T47D (cell line): Measurements from ENCODE around the gene IGF2R.
"Not testable (repeated sequence)": the region's sequence is repeated elsewhere in the genome, so short reads cannot be mapped to it uniquely, and the experiment has no call there.

Source experiments
- DNase-seq, 2 experiments: peaks; one replicate each; pipeline versions ENCODE4 v3.0.0 to v3.0.0-alpha.2; 2011 to 2012; ENCODE audit warnings: low read depth in 1 of 2, low spot score in 1 of 2
- JUND ChIP-seq: IDR thresholded peaks from 2 replicates; pipeline ENCODE4 v1.6.1; 2012; ENCODE audit warnings: low read depth
- in situ Hi-C: cut with HindIII; loops from 2 replicates; pipeline ENCODE4 v1.10.0; 2016; ENCODE audit warnings: low sequenced_read_pairs, low pct_unique_long_range_greater_than_20kb

Gene IGF2R

DNA sequence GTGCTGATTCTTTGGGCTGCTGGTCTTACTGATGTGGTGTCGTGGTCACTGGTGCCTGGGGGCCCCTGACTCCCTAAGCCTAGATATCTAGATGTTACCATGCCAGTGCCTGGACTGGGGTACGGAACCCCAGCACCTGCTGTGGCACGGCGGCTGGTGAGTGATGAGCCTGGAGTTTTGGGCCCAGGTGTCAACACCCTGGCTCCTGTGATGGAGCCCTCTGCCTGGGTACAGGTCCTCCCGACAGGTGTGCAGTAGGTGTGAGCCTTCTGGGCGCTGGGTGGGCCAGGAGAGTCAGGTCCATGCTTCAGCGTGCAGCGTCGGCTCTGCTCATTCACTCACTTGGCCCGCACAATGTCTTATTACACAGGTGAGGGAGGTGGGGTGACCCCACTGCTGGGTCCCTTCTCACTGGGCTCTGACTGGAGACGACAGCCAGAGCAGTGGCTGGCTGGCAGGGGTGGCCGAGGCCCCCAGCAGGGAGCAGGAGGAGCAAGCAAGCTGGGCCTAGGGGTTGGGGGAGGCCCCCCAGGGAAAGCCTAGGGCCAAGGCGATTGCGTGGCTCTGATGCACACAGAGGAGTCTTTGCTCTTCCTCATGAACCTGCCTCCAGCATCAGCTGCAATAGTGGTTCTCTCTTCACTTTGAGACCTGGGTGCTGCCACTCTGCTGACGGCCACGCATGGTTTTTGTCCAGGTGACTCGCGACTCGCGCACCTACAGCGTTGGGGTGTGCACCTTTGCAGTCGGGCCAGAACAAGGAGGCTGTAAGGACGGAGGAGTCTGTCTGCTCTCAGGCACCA is 110.2 kb downstream of the IGF2R start:
- no peak for DNase-seq
- TF ChIP-seq JUND: no peak
- in situ Hi-C loops: no loop called here

DNA sequence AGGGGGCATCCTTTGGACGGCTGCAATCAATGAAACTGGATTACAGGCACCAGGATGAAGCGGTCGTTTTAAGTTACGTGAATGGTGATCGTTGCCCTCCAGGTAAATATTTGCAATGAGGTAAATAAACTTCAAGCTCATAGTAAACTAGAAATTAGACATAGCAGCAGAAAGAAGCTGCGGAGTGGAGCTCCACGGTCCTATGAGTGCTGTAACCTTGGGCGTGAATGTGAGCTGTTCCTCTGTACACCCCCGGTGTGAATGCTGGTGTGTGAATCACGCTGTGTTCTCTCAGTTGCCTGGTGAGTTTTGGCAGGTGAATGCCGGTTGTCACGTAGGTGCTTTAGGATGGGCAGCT is 110.8 kb downstream of the IGF2R start:
- no peak for TF ChIP-seq JUND
- in situ Hi-C loops: no loop called here
- no peak for DNase-seq

DNA sequence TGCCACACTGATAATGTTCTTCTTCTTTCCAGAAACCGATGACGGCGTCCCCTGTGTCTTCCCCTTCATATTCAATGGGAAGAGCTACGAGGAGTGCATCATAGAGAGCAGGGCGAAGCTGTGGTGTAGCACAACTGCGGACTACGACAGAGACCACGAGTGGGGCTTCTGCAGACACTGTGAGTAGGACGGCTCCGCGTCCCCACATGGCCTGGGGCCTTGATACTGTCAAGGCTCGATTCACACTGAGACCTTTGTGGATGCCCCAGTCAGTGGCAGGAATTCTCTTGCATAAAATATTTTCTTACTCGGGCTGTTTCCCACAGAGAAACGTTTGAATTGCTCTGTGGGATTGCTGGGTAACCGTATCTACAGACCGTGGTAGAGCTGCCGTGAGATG is 111.2 kb downstream of the IGF2R start:
- no peak for TF ChIP-seq JUND
- in situ Hi-C loops: no loop called here
- DNase-seq: no peak

DNA sequence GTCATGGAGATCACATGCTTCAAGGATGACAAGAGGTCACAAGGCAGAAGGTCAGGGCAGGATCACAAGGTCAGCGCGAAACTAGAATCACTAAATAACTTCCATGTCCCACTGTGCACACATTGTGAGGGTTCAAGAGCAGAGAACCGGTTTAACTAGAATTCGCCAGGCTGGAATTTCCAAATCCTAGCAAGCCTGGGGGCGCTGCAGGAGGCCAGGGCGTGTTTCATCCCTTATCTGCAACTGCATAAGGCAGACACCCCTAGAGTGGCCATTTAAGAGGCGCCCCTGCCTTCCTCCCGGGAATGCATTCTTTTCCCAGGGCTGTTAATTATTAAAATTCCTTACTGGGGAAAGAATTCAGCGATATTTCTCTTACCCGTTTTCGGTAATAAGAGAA is 112.5 kb downstream of the IGF2R start:
- peak in 1 of 2 experiments; percentile 10 for DNase-seq
- TF ChIP-seq JUND: no peak
- in situ Hi-C loops: no loop called here

DNA sequence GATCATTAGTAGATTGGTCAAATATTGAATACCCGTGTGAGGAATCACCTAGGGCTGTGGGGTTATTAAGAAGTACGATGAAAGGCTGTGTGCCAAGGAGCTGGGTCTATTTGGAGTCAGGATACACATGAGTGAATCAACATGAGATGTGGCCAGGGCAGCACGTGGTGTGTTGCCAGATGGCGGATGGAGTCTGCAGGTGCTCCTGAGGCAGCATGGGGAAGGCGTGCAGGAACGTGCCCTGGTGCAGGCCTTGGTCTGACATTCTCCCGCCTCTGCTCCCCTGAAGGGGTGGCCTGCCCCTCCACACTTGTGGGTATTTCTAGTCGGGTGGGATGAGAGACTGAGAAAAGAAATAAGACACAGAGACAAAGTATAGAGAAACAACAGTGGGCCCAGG is 113.7 kb downstream of the IGF2R start:
- in situ Hi-C loops: no loop called here
- no peak for TF ChIP-seq JUND
- no peak for DNase-seq

GRCh38 chr6:160084198-160084776 is 115.4 kb downstream of the IGF2R start:
- no peak for TF ChIP-seq JUND
- in situ Hi-C loops: no loop called here
- no peak for DNase-seq

- in situ Hi-C loops: no loop called here
- DNase-seq: no peak
- no peak for TF ChIP-seq JUND
Observed at GRCh38 chr6:160085226-160085625, 116.3 kb downstream of the IGF2R start.

DNA sequence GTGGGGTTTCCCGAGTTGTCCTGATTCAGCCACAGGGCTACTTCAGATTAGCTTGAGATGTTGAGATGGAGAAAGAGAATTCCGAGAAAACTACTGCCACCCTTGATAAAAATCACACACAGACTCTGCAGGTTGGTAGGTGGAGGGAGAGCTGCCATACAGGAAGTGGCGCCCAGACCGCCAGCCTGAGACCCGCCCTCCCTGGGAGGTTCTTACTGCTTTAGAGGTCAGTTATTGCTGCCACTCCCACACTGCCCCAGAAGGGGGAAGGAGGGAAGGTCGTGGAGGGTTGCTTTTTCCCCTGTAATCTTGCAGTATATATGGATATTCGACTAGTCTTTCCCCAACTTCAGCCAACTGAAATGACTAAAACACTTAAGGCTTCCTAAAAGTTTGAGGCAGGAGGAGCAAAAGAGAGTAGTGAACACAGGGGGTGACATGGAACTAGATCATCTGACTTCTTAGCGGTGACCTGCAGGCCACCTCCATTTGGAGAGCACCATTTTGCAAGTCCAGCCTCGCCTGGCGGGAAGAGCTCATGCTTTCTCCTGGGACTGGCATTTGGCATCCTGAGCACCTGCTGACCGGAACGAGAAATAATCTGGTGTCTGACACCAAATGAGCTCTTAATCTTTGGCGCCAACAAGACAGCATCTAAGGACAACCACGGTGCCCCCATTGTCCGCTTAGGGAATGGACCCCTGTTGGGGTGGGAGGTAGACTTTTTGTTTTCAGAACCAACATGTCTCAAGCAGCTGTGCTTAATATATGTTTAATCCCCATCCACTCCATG is 117.0 kb downstream of the IGF2R start:
- no peak for TF ChIP-seq JUND
- in situ Hi-C loops: no loop called here
- DNase-seq: no peak

- no peak for TF ChIP-seq JUND
- no peak for DNase-seq
- in situ Hi-C loops: no loop called here
Observed at GRCh38 chr6:160086754-160087153, 117.9 kb downstream of the IGF2R start.

DNA sequence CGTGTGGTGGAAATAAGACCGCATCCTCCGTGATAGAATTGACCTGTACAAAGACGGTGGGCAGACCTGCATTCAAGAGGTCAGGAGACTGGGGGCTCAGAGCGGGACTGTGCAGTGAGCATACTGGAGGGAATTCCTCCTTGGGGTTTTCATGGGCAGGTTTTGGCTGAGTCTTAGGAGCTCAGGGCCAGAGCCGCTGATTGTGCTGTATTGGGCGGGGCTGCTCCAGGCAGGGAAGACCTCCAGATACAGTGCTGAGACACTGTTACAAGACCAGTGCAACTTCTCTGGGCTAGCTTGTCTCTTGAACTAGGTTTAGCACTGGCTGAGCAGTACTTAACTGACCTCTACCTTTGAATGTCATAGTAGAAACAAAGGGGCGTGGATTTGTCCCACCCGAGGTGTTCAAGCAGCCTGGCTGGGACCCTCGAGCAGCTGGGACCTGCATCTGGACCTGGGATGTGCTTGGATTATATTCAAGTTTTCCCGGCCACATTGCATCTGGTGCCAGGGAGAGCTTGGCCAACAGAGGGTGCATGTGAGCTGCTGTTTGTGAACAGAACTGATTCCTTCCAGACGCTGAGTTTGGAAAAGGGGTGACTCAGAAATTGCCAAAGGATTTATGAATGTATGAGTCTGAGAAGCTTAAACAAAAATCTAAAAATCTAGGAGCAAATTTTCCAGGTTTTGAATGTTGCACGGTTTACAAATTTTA is 119.3 kb downstream of the IGF2R start:
- peak; percentile 39 to 64 for DNase-seq
- no peak for TF ChIP-seq JUND
- in situ Hi-C loops: no loop called here

DNA sequence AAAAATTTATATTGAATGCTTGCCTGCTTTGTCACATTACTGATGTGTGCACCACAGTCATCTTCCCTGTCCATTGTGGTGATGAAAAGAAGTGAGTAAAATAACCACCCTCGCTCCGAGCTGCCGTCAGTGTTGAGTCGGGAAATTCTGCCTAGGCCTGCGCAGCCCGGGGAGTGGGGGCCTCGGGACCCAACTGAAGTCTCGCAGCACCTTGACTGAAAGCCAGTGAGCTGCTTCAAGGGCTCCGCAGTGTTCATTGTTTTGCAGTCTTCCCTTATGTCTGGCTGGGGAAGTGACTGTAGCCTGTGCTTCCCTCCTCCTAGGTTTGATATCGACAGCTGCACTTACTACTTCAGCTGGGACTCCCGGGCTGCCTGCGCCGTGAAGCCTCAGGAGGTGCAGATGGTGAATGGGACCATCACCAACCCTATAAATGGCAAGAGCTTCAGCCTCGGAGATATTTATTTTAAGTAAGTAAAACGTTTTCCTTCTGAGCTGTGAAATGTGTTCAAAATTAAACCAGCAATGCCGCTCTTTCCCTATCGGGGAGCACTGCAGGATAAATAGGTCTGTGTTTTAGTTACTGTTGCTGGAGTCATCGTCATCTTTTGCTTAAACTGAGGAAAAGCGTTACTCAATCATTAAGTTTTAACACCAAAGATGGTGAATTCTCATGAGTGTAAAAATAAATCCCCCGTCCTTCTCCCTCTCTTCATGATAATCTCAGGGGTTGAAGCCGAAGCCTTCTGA is 120.1 kb downstream of the IGF2R start:
- in situ Hi-C loops: no loop called here
- DNase-seq: no peak
- TF ChIP-seq JUND: no peak

DNA sequence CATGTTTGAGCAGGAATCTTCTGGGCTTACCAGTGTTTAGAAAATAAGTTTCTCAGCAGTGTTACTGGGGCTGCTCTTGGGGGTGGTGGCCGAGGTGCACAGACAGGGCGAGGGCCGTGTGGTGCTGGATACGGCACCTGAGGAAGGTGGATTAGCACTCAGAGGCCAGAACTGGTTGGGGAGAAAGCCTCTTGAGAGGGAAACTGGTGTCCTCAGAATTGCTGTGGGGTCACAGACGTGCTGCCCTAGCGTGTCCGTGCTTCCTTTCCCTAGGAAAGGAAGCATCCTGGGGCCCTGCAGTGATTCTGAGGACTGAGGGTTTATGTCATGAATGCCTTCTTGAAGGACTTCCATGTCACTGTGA is 120.6 kb downstream of the IGF2R start:
- no peak for TF ChIP-seq JUND

DNA sequence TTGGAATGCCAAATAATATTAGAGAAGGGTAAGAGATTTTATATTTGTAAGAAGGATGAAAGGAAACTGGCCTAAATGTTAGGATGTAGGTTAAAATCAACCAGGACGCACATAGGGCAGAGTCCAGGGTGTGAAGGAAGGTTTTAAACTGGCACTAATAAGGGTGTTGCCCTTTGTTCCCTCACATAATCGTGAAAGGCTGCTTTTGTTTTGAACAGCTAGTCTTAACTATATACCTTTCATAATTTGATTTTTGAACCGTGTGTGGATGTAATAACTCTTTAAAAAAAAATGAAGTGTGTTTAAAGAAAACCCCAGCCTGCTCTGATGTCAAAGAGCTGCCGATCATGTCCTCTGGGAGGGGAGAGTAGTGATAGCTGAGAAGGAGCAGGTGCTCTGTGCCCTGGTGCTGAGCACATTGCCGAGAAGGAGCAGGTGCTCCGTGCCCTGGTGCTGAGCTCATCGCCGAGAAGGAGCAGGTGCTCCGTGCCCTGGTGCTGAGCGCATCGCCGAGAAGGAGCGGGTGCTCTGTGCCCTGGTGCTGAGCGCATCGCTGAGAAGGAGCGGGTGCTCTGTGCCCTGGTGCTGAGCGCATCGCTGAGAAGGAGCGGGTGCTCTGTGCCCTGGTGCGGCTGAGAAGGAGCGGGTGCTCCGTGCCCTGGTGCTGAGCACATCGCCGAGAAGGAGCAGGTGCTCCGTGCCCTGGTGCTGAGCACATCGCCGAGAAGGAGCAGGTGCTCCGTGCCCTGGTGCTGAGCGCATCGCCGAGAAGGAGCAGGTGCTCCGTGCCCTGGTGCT is 121.8 kb downstream of the IGF2R start:
- DNase-seq, in situ Hi-C loops: not testable (repeated sequence)

More for the DNA sequence above, 120.6 kb downstream of the IGF2R start:
- no peak for DNase-seq
- in situ Hi-C loops: no loop called here

DNA sequence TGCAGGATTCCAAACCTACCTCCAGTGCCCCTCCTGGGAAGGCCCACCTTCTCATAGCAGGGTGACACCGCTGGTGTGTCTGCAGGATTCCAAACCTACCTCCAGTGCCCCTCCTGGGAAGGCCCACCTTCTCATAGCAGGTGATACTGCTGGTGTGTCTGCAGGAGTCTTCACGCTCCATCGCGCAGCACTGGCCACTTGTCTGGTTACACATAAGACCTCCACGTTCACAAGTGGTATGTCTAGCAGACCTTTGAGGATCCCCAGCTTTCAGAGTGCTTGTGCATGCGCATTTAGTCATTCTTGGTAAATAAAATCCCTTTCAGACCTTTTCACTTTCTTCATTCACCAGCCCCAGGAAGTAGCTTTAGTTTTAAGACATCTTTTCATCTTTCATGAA is 123.3 kb downstream of the IGF2R start:
- in situ Hi-C loops, DNase-seq: not testable (repeated sequence)
